HEK293 (cell line): Measurements from ENCODE around the gene RIPK3.

Source experiments
- BCL11B ChIP-seq: fragments of 450-650 bp; formaldehyde crosslinking; IDR thresholded peaks from 2 replicates; pipeline ENCODE4 v1.5.1; 2016; ENCODE audit warnings: low read depth, missing biosample characterization, missing genetic modification characterization
- GLIS1 ChIP-seq: fragments of 450-650 bp; formaldehyde crosslinking; IDR thresholded peaks from 2 replicates; pipeline ENCODE4 v1.5.1; 2016; ENCODE audit warnings: missing biosample characterization, missing genetic modification characterization
- HOXD13 ChIP-seq: sonication (generic); formaldehyde crosslinking; IDR thresholded peaks from 2 replicates; pipeline ENCODE4 v1.8.0; 2022; ENCODE audit warnings: missing genetic modification reagents, borderline replicate concordance
- KLF10 ChIP-seq: fragments of 450-650 bp; IDR thresholded peaks from 2 replicates; pipeline ENCODE4 v1.5.1; 2018; ENCODE audit warnings: missing biosample characterization, mild to moderate bottlenecking, missing genetic modification characterization
- KLF16 ChIP-seq: fragments of 450-650 bp; formaldehyde crosslinking; IDR thresholded peaks from 2 replicates; pipeline ENCODE4 v1.5.1; 2017; ENCODE audit warnings: missing biosample characterization, missing genetic modification characterization
- KLF8 ChIP-seq: fragments of 450-650 bp; formaldehyde crosslinking; IDR thresholded peaks from 2 replicates; pipeline ENCODE4 v1.5.1; 2016; ENCODE audit warnings: missing biosample characterization, missing genetic modification characterization
- SP2 ChIP-seq: fragments of 450-650 bp; formaldehyde crosslinking; IDR thresholded peaks from 2 replicates; pipeline ENCODE4 v1.5.1; 2016; ENCODE audit warnings: missing biosample characterization, missing genetic modification characterization
- SP3 ChIP-seq: fragments of 450-650 bp; formaldehyde crosslinking; IDR thresholded peaks from 2 replicates; pipeline ENCODE4 v1.5.1; 2016; ENCODE audit warnings: missing biosample characterization, missing genetic modification characterization
- WT1 ChIP-seq: fragments of 450-650 bp; formaldehyde crosslinking; IDR thresholded peaks from 2 replicates; pipeline ENCODE4 v1.5.1; 2016; ENCODE audit warnings: missing biosample characterization, missing genetic modification characterization
- ZBTB21 ChIP-seq: fragments of 450-650 bp; formaldehyde crosslinking; IDR thresholded peaks from 2 replicates; pipeline ENCODE4 v1.5.1; 2017; ENCODE audit warnings: missing biosample characterization, missing genetic modification characterization
- ZNF2 ChIP-seq: fragments of 450-650 bp; formaldehyde crosslinking; IDR thresholded peaks from 2 replicates; pipeline ENCODE4 v1.5.1; 2016; ENCODE audit warnings: missing biosample characterization, missing genetic modification characterization
- ZNF423 ChIP-seq: fragments of 450-650 bp; formaldehyde crosslinking; IDR thresholded peaks from 2 replicates; pipeline ENCODE4 v1.5.1; 2016; ENCODE audit warnings: missing biosample characterization, missing genetic modification characterization
- ZNF585B ChIP-seq: fragments of 450-650 bp; formaldehyde crosslinking; IDR thresholded peaks from 2 replicates; pipeline ENCODE4 v1.5.1; 2016; ENCODE audit warnings: missing biosample characterization, missing genetic modification characterization
- ZNF600 ChIP-seq: fragments of 450-650 bp; formaldehyde crosslinking; IDR thresholded peaks from 2 replicates; pipeline ENCODE4 v1.5.1; 2016; ENCODE audit warnings: missing biosample characterization, missing genetic modification characterization
- ZNF610 ChIP-seq: fragments of 450-650 bp; formaldehyde crosslinking; IDR thresholded peaks from 2 replicates; pipeline ENCODE4 v1.5.1; 2016; ENCODE audit warnings: missing biosample characterization, missing genetic modification characterization, borderline replicate concordance
- ZNF621 ChIP-seq: fragments of 450-650 bp; formaldehyde crosslinking; IDR thresholded peaks from 2 replicates; pipeline ENCODE4 v1.5.1; 2017; ENCODE audit warnings: missing biosample characterization, missing genetic modification characterization
- ZNF629 ChIP-seq: fragments of 450-650 bp; formaldehyde crosslinking; IDR thresholded peaks from 2 replicates; pipeline ENCODE4 v1.5.1; 2017; ENCODE audit warnings: missing biosample characterization, missing genetic modification characterization
- TF ChIP-seq, protein P1 (sequence below): fragments of 450-650 bp; formaldehyde crosslinking; IDR thresholded peaks from 2 replicates; pipeline ENCODE4 v1.5.1; 2016; ENCODE audit warnings: missing biosample characterization, missing genetic modification characterization
- TF ChIP-seq, protein P2 (sequence below): fragments of 450-650 bp; formaldehyde crosslinking; IDR thresholded peaks from 2 replicates; pipeline ENCODE4 v1.5.1; 2016; ENCODE audit warnings: missing biosample characterization, missing genetic modification characterization
- TF ChIP-seq, protein P3 (sequence below): fragments of 450-650 bp; formaldehyde crosslinking; IDR thresholded peaks from 2 replicates; pipeline ENCODE4 v1.5.1; 2016; ENCODE audit warnings: missing biosample characterization, missing genetic modification characterization
- TF ChIP-seq, protein P4 (sequence below): sonication (generic); formaldehyde crosslinking; IDR thresholded peaks from 2 replicates; pipeline ENCODE4 v1.8.1; 2022; ENCODE audit warnings: mild to moderate bottlenecking, moderate library complexity, missing genetic modification reagents
- TF ChIP-seq, protein P5 (sequence below): fragments of 450-650 bp; formaldehyde crosslinking; IDR thresholded peaks from 2 replicates; pipeline ENCODE4 v1.5.1; 2016; ENCODE audit warnings: missing biosample characterization, missing genetic modification characterization
- TF ChIP-seq, protein P6 (sequence below): fragments of 450-650 bp; formaldehyde crosslinking; conservative IDR thresholded peaks from 2 replicates; pipeline ENCODE4 v1.5.1; 2016; ENCODE audit warnings: low read depth, missing biosample characterization, missing genetic modification characterization
- TF ChIP-seq, protein P7 (sequence below): fragments of 450-650 bp; formaldehyde crosslinking; IDR thresholded peaks from 2 replicates; pipeline ENCODE4 v1.5.1; 2016; ENCODE audit warnings: missing biosample characterization, missing genetic modification characterization

RIPK3 gene

DNA sequence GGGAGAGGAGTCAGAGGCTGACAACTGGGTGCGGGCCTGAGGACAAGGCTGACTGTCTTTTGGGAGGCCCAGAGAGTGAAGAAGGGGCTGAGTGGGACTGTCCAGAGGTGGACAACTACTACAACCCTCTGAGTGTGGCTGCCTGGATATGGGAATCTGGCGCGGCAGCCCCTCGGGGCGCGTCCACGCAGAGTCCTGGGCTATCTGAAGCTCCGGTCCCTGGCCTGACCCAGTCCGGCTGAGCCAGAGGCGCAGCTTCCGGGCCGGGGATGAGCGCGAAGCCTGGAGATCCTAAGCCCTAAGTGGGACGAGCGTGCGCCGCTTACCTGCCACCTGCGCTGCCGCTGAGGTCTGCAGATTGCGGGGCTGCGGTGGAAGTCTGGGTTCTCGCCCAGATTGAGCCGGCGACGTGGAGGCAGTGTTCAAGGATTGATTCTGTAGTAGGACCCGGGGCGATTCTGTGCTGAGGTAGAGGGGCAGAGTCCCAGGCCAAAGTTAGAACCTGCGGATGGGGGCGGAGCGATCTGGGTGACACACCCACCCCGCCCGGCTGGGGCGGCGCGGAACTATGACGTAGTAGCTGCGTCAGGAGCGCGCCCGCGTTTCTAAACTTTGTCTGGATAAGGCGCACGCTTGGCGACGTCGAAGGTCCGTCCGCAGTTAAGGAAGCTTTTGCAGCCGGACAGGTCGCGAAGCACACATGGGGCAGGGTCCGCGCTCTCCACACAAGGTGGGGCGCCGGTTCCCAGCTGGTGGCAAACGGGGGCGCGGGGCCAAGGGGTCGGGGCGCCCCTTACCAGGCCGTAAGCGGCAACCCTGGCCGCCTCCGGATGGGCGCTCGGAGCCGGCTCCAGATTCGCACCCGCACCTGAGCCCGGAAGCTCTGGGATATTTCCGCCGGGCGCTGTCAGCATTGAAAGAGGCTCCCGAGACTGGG lies 40.3 kb downstream of the RIPK3 start, which contains the start of the genes DHRS1 and NOP9 (continued):
- TF ChIP-seq, protein P1, sequence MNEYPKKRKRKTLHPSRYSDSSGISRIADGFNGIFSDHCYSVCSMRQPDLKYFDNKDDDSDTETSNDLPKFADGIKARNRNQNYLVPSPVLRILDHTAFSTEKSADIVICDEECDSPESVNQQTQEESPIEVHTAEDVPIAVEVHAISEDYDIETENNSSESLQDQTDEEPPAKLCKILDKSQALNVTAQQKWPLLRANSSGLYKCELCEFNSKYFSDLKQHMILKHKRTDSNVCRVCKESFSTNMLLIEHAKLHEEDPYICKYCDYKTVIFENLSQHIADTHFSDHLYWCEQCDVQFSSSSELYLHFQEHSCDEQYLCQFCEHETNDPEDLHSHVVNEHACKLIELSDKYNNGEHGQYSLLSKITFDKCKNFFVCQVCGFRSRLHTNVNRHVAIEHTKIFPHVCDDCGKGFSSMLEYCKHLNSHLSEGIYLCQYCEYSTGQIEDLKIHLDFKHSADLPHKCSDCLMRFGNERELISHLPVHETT = peak; percentile 38; the same call in 1 of the 2 replicates
- TF ChIP-seq ZBTB21 (peak; percentile 95), BCL11B (tag by site-specific recombination) (no peak), KLF10 (tag by site-specific recombination) (peak; percentile 98), KLF8 (tag by site-specific recombination) (peak; percentile 99), SP3 (tag by site-specific recombination) (peak; percentile 89), HOXD13 (CRISPR knock-in tag) (0 out of 2 replicates have a peak, but pooled peaks have one; percentile 28), GLIS1 (no peak), ZNF423 (tag by site-specific recombination) (no peak), ZNF2 (tag by site-specific recombination) (peak; percentile 51; the same call in 1 of the 2 replicates), KLF16 (tag by site-specific recombination) (peak; percentile 95), WT1 (tag by site-specific recombination) (no peak), SP2 (peak; percentile 42), ZNF585B (no peak), ZNF629 (peak; percentile 96), ZNF610 (tag by site-specific recombination) (0 out of 2 replicates have a peak, but pooled peaks have one; percentile 15), ZNF621 (tag by site-specific recombination) (no peak), ZNF600 (tag by site-specific recombination) (peak; percentile 79)
- TF ChIP-seq, protein P2, sequence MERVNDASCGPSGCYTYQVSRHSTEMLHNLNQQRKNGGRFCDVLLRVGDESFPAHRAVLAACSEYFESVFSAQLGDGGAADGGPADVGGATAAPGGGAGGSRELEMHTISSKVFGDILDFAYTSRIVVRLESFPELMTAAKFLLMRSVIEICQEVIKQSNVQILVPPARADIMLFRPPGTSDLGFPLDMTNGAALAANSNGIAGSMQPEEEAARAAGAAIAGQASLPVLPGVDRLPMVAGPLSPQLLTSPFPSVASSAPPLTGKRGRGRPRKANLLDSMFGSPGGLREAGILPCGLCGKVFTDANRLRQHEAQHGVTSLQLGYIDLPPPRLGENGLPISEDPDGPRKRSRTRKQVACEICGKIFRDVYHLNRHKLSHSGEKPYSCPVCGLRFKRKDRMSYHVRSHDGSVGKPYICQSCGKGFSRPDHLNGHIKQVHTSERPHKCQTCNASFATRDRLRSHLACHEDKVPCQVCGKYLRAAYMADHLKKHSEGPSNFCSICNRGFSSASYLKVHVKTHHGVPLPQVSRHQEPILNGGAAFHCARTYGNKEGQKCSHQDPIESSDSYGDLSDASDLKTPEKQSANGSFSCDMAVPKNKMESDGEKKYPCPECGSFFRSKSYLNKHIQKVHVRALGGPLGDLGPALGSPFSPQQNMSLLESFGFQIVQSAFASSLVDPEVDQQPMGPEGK (tag by site-specific recombination) = peak; percentile 79
- TF ChIP-seq, protein P3, sequence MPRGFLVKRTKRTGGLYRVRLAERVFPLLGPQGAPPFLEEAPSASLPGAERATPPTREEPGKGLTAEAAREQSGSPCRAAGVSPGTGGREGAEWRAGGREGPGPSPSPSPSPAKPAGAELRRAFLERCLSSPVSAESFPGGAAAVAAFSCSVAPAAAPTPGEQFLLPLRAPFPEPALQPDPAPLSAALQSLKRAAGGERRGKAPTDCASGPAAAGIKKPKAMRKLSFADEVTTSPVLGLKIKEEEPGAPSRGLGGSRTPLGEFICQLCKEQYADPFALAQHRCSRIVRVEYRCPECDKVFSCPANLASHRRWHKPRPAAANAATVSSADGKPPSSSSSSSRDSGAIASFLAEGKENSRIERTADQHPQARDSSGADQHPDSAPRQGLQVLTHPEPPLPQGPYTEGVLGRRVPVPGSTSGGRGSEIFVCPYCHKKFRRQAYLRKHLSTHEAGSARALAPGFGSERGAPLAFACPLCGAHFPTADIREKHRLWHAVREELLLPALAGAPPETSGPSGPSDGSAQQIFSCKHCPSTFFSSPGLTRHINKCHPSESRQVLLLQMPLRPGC (tag by site-specific recombination) = 0 out of 2 replicates have a peak, but pooled peaks have one; percentile 27
- TF ChIP-seq, protein P4, sequence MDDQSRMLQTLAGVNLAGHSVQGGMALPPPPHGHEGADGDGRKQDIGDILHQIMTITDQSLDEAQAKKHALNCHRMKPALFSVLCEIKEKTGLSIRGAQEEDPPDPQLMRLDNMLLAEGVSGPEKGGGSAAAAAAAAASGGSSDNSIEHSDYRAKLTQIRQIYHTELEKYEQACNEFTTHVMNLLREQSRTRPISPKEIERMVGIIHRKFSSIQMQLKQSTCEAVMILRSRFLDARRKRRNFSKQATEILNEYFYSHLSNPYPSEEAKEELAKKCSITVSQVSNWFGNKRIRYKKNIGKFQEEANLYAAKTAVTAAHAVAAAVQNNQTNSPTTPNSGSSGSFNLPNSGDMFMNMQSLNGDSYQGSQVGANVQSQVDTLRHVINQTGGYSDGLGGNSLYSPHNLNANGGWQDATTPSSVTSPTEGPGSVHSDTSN (CRISPR knock-in tag) = 0 out of 2 replicates have a peak, but pooled peaks have one; percentile 17
- TF ChIP-seq, protein P5, sequence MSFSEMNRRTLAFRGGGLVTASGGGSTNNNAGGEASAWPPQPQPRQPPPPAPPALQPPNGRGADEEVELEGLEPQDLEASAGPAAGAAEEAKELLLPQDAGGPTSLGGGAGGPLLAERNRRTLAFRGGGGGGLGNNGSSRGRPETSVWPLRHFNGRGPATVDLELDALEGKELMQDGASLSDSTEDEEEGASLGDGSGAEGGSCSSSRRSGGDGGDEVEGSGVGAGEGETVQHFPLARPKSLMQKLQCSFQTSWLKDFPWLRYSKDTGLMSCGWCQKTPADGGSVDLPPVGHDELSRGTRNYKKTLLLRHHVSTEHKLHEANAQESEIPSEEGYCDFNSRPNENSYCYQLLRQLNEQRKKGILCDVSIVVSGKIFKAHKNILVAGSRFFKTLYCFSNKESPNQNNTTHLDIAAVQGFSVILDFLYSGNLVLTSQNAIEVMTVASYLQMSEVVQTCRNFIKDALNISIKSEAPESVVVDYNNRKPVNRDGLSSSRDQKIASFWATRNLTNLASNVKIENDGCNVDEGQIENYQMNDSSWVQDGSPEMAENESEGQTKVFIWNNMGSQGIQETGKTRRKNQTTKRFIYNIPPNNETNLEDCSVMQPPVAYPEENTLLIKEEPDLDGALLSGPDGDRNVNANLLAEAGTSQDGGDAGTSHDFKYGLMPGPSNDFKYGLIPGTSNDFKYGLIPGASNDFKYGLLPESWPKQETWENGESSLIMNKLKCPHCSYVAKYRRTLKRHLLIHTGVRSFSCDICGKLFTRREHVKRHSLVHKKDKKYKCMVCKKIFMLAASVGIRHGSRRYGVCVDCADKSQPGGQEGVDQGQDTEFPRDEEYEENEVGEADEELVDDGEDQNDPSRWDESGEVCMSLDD (tag by site-specific recombination) = peak; percentile 71
- TF ChIP-seq, protein P6, sequence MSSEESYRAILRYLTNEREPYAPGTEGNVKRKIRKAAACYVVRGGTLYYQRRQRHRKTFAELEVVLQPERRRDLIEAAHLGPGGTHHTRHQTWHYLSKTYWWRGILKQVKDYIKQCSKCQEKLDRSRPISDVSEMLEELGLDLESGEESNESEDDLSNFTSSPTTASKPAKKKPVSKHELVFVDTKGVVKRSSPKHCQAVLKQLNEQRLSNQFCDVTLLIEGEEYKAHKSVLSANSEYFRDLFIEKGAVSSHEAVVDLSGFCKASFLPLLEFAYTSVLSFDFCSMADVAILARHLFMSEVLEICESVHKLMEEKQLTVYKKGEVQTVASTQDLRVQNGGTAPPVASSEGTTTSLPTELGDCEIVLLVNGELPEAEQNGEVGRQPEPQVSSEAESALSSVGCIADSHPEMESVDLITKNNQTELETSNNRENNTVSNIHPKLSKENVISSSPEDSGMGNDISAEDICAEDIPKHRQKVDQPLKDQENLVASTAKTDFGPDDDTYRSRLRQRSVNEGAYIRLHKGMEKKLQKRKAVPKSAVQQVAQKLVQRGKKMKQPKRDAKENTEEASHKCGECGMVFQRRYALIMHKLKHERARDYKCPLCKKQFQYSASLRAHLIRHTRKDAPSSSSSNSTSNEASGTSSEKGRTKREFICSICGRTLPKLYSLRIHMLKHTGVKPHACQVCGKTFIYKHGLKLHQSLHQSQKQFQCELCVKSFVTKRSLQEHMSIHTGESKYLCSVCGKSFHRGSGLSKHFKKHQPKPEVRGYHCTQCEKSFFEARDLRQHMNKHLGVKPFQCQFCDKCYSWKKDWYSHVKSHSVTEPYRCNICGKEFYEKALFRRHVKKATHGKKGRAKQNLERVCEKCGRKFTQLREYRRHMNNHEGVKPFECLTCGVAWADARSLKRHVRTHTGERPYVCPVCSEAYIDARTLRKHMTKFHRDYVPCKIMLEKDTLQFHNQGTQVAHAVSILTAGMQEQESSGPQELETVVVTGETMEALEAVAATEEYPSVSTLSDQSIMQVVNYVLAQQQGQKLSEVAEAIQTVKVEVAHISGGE = peak; percentile 70
- TF ChIP-seq, protein P7, sequence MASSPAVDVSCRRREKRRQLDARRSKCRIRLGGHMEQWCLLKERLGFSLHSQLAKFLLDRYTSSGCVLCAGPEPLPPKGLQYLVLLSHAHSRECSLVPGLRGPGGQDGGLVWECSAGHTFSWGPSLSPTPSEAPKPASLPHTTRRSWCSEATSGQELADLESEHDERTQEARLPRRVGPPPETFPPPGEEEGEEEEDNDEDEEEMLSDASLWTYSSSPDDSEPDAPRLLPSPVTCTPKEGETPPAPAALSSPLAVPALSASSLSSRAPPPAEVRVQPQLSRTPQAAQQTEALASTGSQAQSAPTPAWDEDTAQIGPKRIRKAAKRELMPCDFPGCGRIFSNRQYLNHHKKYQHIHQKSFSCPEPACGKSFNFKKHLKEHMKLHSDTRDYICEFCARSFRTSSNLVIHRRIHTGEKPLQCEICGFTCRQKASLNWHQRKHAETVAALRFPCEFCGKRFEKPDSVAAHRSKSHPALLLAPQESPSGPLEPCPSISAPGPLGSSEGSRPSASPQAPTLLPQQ = 0 out of 2 replicates have a peak, but pooled peaks have one; percentile 35
